ENCODE measurements around the gene ZNF280C. TPM values are rescaled to one million over a fixed set of nuclear protein-coding genes. Genes with fewer than 3 reads are reported as not detected.

ZNF280C gene
- total RNA-seq, 2 experiments from 2014 or later: 5.7 to 10.8 TPM

DNA sequence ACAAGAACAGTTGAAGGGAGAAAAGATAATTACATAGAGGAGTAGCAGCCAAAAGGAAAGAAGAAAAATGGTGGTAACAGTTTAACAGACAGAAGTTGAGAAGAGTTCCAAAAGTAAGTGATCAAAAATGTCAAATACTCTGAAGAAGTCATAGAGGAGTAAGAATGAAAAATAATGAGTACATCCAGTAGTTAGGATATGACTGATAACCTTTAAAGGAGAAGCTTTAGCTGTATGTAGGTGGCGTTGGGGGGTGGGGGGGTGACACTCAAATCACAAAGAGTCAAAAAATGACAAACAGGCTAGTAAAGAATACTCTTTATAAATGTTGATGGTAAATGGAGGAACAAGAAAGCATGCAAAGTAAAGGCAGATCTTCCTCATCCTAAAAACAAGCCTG, 56.3 kb downstream of the ZNF280C start:
- intact Hi-C loops (cut with micrococcal nuclease; ENCODE audit: unreplicated experiment): no loop called here
- H3K36me3 ChIP-seq (ENCODE audit: insufficient read depth, low read length): peaks cover 77% of the 10 kb centered on the region

GRCh38 chrX:130211415-130212186, 57.1 kb downstream of the ZNF280C start:
- Histone ChIP-seq H3K9me3 (ENCODE audit: low read length) (no peaks in the 10 kb centered on the region), H3K4me3 (ENCODE audit: low read depth, low read length, poor library complexity, severe bottlenecking) (no peak overlapping the region), H2AFZ (ENCODE audit: low read length) (no peak overlapping the region), H3K36me3 (ENCODE audit: insufficient read depth, low read length) (peaks cover 71% of the 10 kb centered on the region), H4K20me1 (ENCODE audit: insufficient read depth, low read length) (no peaks in the 10 kb centered on the region), H3K9me2 (ENCODE audit: insufficient read depth, low read length) (no peaks in the 10 kb centered on the region), H3K4me2 (ENCODE audit: low read length) (no peak overlapping the region), H3K27ac (ENCODE audit: low read depth, low read length, poor library complexity, severe bottlenecking) (no peak overlapping the region), H3K4me1 (ENCODE audit: insufficient read depth, low read length, poor library complexity, severe bottlenecking) (no peaks in the 10 kb centered on the region), H3K79me2 (ENCODE audit: insufficient read depth, low read depth, low read length) (no peaks in the 10 kb centered on the region)
- ChIA-PET POLR2A (interaction anchor here (0.6 to 1.5 kb wide), 2 partner anchors 9 to 608 kb away, joined by 3 read pairs; no protein-coding TSS in a partner anchor), CTCF (ENCODE audit: unreplicated experiment) (no interaction called here)
- no peak for DNase-seq (ENCODE audit: low spot score)
- TF ChIP-seq, protein P1, sequence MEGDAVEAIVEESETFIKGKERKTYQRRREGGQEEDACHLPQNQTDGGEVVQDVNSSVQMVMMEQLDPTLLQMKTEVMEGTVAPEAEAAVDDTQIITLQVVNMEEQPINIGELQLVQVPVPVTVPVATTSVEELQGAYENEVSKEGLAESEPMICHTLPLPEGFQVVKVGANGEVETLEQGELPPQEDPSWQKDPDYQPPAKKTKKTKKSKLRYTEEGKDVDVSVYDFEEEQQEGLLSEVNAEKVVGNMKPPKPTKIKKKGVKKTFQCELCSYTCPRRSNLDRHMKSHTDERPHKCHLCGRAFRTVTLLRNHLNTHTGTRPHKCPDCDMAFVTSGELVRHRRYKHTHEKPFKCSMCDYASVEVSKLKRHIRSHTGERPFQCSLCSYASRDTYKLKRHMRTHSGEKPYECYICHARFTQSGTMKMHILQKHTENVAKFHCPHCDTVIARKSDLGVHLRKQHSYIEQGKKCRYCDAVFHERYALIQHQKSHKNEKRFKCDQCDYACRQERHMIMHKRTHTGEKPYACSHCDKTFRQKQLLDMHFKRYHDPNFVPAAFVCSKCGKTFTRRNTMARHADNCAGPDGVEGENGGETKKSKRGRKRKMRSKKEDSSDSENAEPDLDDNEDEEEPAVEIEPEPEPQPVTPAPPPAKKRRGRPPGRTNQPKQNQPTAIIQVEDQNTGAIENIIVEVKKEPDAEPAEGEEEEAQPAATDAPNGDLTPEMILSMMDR (conservative IDR thresholded peaks at IDR 0.05; ENCODE audit: low read length): no peak
- TF ChIP-seq EZH2phosphoT487 (IDR thresholded peaks at IDR 0.05; ENCODE audit: borderline replicate concordance, low read depth, low read length): no peak
- no TSS peak for BruUV-seq (replicated peaks)
- intact Hi-C loops (cut with micrococcal nuclease; ENCODE audit: unreplicated experiment): no loop called here

More for the DNA sequence above, 56.3 kb downstream of the ZNF280C start:
- no peak for DNase-seq (ENCODE audit: low spot score)
- Histone ChIP-seq H4K20me1 (ENCODE audit: insufficient read depth, low read length) (no peaks in the 10 kb centered on the region), H3K9me2 (ENCODE audit: insufficient read depth, low read length) (no peaks in the 10 kb centered on the region), H3K27ac (ENCODE audit: low read depth, low read length, poor library complexity, severe bottlenecking) (no peak overlapping the region), H3K79me2 (ENCODE audit: insufficient read depth, low read depth, low read length) (no peaks in the 10 kb centered on the region), H3K4me2 (ENCODE audit: low read length) (no peak overlapping the region), H3K9me3 (ENCODE audit: low read length) (no peaks in the 10 kb centered on the region), H3K4me3 (ENCODE audit: low read depth, low read length, poor library complexity, severe bottlenecking) (no peak overlapping the region), H2AFZ (ENCODE audit: low read length) (no peak overlapping the region), H3K4me1 (ENCODE audit: insufficient read depth, low read length, poor library complexity, severe bottlenecking) (no peaks in the 10 kb centered on the region)
- no TSS peak for BruUV-seq (replicated peaks)
- TF ChIP-seq EZH2phosphoT487 (IDR thresholded peaks at IDR 0.05; ENCODE audit: borderline replicate concordance, low read depth, low read length): no peak
- TF ChIP-seq, protein P1 (conservative IDR thresholded peaks at IDR 0.05; ENCODE audit: low read length): no peak
- ChIA-PET CTCF (ENCODE audit: unreplicated experiment) (no interaction called here), POLR2A (interaction anchor here (1.5 kb wide), 1 partner anchor 8 kb away, joined by 3 read pairs; no protein-coding TSS in a partner anchor)

DNA sequence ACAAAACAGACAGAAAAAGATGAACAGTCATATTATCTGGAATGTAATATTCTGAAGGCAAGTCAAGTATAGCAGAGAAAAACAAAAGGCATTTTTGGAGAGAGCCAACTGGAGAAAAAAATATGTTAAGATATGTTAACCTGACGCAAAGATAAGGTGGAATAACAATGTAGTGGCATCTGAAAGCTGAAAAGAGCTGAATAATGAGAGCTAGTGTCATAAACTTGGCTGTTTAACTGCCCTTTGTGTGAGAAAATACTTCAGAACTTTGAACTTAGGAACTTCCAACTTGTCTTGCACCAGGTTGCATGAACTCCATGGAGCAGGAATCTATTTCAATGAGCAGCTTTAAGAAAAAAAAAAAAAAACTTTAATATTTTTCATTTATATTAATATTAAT, 64.1 kb downstream of the ZNF280C start:
- Histone ChIP-seq H3K9me2 (ENCODE audit: insufficient read depth, low read length) (no peaks in the 10 kb centered on the region), H3K27ac (ENCODE audit: low read depth, low read length, poor library complexity, severe bottlenecking) (no peak overlapping the region), H4K20me1 (ENCODE audit: insufficient read depth, low read length) (no peaks in the 10 kb centered on the region), H3K9me3 (ENCODE audit: low read length) (no peaks in the 10 kb centered on the region), H3K79me2 (ENCODE audit: insufficient read depth, low read depth, low read length) (no peaks in the 10 kb centered on the region), H2AFZ (ENCODE audit: low read length) (no peak overlapping the region), H3K36me3 (ENCODE audit: insufficient read depth, low read length) (peaks cover 25% of the 10 kb centered on the region), H3K4me2 (ENCODE audit: low read length) (no peak overlapping the region), H3K4me1 (ENCODE audit: insufficient read depth, low read length, poor library complexity, severe bottlenecking) (no peaks in the 10 kb centered on the region), H3K4me3 (ENCODE audit: low read depth, low read length, poor library complexity, severe bottlenecking) (no peak overlapping the region)
- intact Hi-C loops (cut with micrococcal nuclease; ENCODE audit: unreplicated experiment): no loop called here
- no peak for DNase-seq (ENCODE audit: low spot score)
- POLR2A ChIA-PET: no interaction called here
- CTCF ChIA-PET (ENCODE audit: unreplicated experiment): no interaction called here
- BruUV-seq (replicated peaks): no TSS peak
- TF ChIP-seq, protein P1 (conservative IDR thresholded peaks at IDR 0.05; ENCODE audit: low read length): no peak
- no peak for TF ChIP-seq EZH2phosphoT487 (IDR thresholded peaks at IDR 0.05; ENCODE audit: borderline replicate concordance, low read depth, low read length)

Data from OCI-LY7 (cell line).